Mesothelial cell of epicardium (in vitro differentiated cells): Measurements from ENCODE around the gene MLLT10. TPM values are rescaled to one million over a fixed set of nuclear protein-coding genes. Genes with fewer than 3 reads are reported as not detected.

ENCODE experiments used
- DNase-seq, 2 experiments: peaks; one replicate each; pipeline ENCODE4 v3.0.0; 2021; ENCODE audit warnings: low spot score in 2 of 2; ENCODE audit not compliant: unreplicated experiment in 2 of 2
- H3K27ac Mint-ChIP-seq: 2 replicates; pipeline ENCODE4 v1.8.0; 2021; ENCODE audit warnings: mixed read lengths
- H3K27me3 Mint-ChIP-seq: 2 replicates; pipeline ENCODE4 v1.8.0; 2021; ENCODE audit warnings: low read depth, mixed read lengths
- H3K36me3 Mint-ChIP-seq: 2 replicates; pipeline ENCODE4 v1.8.0; 2021; ENCODE audit warnings: mixed read lengths
- H3K4me1 Mint-ChIP-seq: 2 replicates; pipeline ENCODE4 v1.8.0; 2021; ENCODE audit warnings: mixed read lengths
- H3K4me3 Mint-ChIP-seq: 2 replicates; pipeline ENCODE4 v1.8.0; 2021; ENCODE audit warnings: mild to moderate bottlenecking, moderate library complexity, mixed read lengths
- H3K9me3 Mint-ChIP-seq: 2 replicates; pipeline ENCODE4 v1.8.0; 2021; ENCODE audit warnings: mixed read lengths
- total RNA-seq: library from RNA; stranded (reverse); gene quantifications from 3 replicates; pipeline ENCODE4 v1.2.1, GENCODE V29; 2021
- TF ChIP-seq, protein P1 (sequence below): fragments of 200-600 bp; sonication (generic); IDR thresholded peaks from one replicate; pipeline ENCODE4 v1.5.0; 2021; ENCODE audit warnings: antibody characterized with exemption; ENCODE audit not compliant: unreplicated experiment

Gene MLLT10
- total RNA-seq, 1 donor from 2014 or later, result 62.5 TPM

DNA sequence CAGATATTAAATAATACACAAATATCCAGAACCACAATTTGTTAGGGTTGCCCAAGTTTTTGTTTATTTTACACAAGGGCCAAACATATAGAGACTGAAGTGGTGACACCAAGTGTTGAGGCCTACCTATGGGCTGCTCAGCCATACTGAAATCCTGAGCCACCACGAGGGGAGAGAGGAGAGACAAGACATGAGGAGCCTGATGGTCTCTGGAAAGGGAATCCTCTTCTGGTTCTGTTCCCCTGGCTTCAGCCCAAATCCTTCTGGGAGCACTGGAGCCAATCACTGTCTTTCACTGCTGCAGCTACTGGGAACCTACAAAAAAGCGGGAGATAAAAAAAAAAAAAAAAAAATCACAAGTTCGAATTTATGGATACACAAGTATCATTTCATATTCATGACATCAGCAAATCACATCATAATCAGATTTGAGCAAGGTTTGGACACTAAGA lies 10.4 kb upstream of the MLLT10 start:
- peak overlapping the region; percentile 98 for H3K27ac Mint-ChIP-seq

DNA sequence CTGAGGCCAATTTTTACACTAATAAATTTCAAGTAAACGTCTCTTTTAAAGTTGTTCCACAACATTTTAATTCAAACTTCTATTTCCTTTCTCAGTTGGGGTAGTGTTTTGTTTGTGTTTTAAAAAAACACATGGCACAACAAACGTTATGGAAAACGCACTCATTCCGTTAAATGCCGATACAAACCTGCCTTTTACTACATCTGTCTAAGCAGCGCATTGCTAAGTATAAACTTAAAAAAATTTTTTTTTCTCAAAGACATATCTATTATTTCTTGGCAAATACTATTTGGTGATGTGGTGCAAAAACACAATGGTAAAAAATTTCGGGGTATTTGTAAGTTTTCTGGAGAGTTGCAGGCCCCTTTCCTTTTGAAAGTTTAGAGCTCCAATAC lies 9.9 kb upstream of the MLLT10 start:
- DNase-seq, result no peak
- peak overlapping the region; percentile 98 for H3K27ac Mint-ChIP-seq

More for the DNA sequence above, 10.4 kb upstream of the MLLT10 start:
- Mint-ChIP-seq H3K9me3 (no peaks in the 10 kb centered on the region), H3K27me3 (no peaks in the 10 kb centered on the region), H3K4me3 (peak overlapping the region; percentile 60), H3K4me1 (peaks cover 80% of the 10 kb centered on the region), H3K36me3 (no peaks in the 10 kb centered on the region)
- TF ChIP-seq, protein P1, sequence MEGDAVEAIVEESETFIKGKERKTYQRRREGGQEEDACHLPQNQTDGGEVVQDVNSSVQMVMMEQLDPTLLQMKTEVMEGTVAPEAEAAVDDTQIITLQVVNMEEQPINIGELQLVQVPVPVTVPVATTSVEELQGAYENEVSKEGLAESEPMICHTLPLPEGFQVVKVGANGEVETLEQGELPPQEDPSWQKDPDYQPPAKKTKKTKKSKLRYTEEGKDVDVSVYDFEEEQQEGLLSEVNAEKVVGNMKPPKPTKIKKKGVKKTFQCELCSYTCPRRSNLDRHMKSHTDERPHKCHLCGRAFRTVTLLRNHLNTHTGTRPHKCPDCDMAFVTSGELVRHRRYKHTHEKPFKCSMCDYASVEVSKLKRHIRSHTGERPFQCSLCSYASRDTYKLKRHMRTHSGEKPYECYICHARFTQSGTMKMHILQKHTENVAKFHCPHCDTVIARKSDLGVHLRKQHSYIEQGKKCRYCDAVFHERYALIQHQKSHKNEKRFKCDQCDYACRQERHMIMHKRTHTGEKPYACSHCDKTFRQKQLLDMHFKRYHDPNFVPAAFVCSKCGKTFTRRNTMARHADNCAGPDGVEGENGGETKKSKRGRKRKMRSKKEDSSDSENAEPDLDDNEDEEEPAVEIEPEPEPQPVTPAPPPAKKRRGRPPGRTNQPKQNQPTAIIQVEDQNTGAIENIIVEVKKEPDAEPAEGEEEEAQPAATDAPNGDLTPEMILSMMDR, result no peak
- no peak for DNase-seq

DNA sequence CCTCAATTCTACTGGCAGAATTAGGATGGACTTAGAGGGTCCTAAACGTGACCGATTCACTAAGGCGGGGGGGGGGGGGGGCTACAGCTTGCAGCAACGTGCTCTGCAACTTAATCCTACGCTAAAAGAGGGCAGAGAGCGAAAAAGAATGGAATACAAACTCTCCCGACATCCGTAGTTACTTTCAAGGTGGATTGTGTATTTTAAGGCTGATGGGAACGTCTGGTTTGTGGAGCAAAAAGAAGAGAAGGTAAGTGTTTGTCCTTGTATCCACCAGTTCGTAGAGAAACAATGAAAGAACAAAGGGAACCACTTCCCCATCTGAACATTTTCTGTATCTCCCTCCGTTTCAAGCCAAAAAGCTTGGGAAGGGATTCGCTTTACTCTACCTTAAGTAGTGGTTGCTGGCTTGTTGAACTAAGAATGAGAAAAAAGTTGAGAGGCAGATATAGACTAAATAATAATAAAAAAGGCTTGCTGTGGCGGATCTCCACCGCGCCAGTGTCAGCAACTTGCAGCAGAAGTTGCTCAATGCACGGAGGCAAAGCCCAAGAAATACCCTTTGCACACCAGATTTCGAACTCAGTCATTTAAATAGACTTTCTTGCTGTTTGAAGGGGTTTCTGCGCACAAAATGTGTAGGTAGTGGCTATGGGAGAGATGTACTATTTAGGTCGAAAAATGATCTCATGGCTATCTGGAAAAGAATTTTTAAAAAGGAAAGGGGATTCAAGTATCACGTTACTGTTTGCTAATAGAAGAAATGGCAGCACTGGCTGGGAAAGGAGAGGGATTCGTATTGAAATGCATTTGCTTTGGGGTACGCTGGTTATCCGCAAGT lies 9.3 kb upstream of the MLLT10 start:
- no peaks in the 10 kb centered on the region for H3K9me3 Mint-ChIP-seq
- DNase-seq, result no peak
- H3K4me1 Mint-ChIP-seq, result peaks cover 78% of the 10 kb centered on the region
- H3K4me3 Mint-ChIP-seq, result peak overlapping the region; percentile 70
- H3K27ac Mint-ChIP-seq, result peak overlapping the region; percentile 98
- H3K27me3 Mint-ChIP-seq, result no peaks in the 10 kb centered on the region
- no peaks in the 10 kb centered on the region for H3K36me3 Mint-ChIP-seq
- TF ChIP-seq, protein P1, result no peak

More for the DNA sequence above, 9.9 kb upstream of the MLLT10 start:
- Mint-ChIP-seq H3K36me3 (no peaks in the 10 kb centered on the region), H3K27me3 (no peaks in the 10 kb centered on the region), H3K4me1 (peaks cover 80% of the 10 kb centered on the region), H3K9me3 (no peaks in the 10 kb centered on the region), H3K4me3 (peak overlapping the region; percentile 70)
- TF ChIP-seq, protein P1, result no peak

DNA sequence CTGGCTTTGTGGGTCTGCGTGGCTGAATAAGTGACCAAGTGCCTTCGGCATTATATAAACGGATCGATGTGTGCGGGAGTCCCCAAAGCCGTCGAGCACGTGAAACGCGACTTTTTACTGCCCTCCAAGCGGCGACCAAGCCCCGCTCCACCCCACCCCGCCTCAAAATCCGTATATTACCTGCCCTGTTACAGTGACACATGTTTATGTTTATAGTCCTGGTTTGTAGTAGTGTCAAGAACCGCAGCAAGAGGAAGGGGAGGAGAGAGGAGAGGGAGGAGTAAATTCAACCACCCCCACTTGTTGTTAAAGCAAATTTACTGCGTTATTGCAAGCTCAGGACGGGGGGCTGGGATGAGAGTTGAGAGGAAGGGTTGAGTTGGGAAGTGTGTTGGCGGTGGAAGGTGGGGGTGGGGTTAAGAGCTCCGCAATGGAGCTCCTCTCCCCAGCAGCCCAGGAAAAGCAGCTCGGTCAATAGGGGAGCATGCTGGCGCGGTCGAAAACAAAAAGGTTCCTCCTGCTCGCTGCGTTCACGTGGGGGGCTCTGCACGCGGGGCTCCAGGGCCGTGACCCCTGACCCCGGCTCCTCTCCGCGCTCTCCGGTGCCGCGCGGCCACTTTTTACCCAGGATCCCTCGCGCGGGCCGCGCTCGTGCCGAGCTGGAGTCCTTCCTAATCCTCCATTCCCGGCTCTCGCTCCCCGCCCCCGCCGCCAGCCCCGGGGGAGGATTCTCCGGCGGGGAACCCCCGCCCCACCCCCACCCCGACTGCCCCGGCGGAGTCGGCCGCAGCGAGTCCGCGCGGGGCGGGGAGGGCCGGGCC lies 8.5 kb upstream of the MLLT10 start, which contains the start of gene SKIDA1:
SKIDA1 (minus strand) TSS at position 316 of the 821 bp plus-strand sequence. CDS start 7,860 bp downstream, outside the sequence.
- H3K4me1 Mint-ChIP-seq, result peaks cover 70% of the 10 kb centered on the region
- H3K9me3 Mint-ChIP-seq, result no peaks in the 10 kb centered on the region
- peak; percentile 72 to 83 for DNase-seq
- no peaks in the 10 kb centered on the region for H3K36me3 Mint-ChIP-seq
- TF ChIP-seq, protein P1, result no peak
- peak within 1 kb of the TSS; percentile 89 for H3K4me3 Mint-ChIP-seq
- no peaks in the 10 kb centered on the region for H3K27me3 Mint-ChIP-seq
- H3K27ac Mint-ChIP-seq, result peak within 1 kb of the TSS; percentile 100

DNA sequence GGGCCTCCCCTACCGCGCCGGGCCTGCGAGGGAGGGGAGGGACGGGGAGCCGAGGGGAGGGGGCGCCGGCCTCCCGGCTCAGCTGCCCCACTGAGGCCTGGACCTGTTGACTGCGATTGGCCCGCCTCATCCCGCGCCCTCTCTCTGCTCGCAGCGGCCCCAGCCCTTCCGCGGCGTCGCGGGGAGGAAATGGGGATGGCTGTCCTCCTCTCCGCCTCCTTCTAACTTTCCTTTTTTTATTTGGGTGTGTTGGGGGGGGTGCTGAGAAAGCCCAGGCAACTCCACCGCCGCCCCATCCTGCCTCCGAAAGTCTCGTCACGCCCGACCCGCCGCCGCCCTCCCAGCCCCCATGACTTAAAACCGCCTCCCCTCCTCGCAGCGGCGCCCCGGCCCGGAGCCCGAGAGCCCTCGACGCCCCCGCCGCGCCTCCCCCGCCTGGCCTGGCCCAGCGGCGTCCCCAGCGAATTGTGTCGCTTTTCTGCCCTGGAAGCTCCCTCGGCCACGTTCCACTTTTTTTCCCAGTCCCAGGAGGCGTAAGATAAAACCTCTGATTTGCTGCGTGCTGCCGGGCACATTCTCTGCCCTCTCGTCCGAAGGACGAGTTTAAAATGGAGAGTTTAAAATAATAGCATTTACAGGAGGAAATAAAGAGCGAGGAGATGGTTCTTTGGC lies 7.7 kb upstream of the MLLT10 start:
- TF ChIP-seq, protein P1, result no peak
- H3K4me1 Mint-ChIP-seq, result peaks cover 62% of the 10 kb centered on the region
- H3K4me3 Mint-ChIP-seq, result peak overlapping the region; percentile 89
- peak overlapping the region; percentile 100 for H3K27ac Mint-ChIP-seq
- no peaks in the 10 kb centered on the region for H3K27me3 Mint-ChIP-seq
- no peaks in the 10 kb centered on the region for H3K9me3 Mint-ChIP-seq
- no peaks in the 10 kb centered on the region for H3K36me3 Mint-ChIP-seq
- peak; percentile 67 to 81 for DNase-seq
